HG02623 (cell line): ENCODE measurements around the gene PLEKHA4.
"Not testable (repeated sequence)": the region's sequence is repeated elsewhere in the genome, so short reads cannot be mapped to it uniquely, and the experiment has no call there.

Source experiments
- ATAC-seq: cut with Tn5 transposase; IDR thresholded peaks from one replicate; pipeline ENCODE4 v1.9.1; 2021; ENCODE audit warnings: moderate library complexity; ENCODE audit not compliant: unreplicated experiment

Gene PLEKHA4

DNA sequence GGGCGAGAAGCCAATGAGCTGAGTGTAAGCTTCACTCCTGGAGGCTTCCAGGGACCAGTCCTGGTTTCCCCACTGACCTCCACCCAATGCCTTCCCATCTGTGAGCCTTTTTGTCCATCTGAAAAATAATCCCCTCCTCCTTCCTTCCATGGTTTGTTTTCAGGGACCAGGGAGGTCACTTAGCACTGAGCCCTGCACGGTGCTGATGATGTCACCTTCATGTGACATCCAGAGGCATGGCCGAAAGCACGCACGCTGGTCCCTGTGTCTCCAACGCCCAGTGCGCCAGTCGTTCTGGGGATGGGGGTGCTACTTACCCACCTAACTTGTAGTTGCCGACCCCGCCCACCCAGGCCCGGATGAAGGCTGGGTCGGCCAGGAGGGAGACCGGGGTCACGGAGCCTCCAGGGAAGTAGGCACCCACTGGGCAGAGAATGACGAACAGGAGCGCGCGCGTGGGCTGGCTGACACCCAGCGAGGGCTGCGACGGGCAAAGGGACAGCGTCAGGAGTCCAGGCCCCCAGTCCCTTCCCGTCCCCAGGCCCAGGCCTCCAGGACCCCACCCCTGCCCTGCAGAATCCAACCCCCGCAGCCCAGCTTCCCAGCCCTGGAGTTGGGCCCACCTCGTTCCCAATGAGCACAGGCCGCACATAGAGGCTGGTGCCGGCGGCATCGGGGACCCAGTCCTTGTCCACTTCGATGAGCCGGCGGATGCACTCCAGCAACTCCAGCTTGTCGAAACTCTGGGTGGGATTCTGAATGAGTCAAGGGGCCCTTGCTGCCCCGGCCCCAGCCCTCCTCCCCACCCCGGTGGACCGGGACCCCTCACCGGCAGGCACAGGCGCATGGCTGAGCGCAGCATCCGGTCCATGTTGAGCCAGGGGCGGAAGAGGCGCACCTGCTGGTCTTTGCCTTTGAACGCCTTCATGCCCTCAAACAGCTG, 68.8 kb downstream of the PLEKHA4 start:
- no peak for ATAC-seq

DNA sequence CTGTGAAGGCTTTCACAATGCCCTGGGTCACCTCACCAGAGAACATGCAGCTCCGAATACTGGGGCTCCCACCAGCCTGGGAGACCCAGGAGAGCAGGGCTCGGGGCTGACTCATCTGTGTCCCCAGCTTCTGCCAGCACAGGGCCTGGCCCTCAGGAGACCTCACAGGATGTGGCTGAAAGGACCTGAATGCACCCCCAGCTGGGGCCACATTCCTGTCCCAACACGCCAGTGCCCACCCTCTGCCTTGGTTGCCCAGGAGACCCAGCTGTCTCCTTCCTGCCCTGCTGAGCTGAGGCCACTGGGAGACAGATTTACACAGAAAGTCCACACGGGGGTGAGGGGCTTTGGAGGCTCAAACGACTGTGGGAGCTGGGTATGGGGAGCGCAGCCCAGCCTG, 69.5 kb downstream of the PLEKHA4 start:
- ATAC-seq: no peak

DNA sequence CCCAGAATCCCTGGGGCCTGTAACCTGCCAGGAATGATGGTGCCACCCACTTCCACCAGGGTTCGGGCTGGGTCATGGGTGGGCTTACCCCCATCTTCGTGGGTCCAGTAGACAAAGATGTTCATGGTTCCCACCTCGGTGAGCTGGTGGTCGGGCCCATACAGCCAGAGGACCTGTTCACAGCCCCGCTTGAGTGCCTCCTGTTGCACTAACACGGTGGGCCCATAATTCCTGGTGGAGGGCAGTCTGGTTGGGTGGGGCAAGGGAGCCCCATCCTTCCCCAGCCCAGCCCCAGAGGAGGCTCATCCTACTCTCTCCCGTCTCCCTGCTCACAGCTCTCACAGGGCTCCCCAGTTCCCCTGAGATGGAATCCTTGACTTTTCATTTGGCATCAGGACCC, 71.3 kb downstream of the PLEKHA4 start:
- no peak for ATAC-seq

DNA sequence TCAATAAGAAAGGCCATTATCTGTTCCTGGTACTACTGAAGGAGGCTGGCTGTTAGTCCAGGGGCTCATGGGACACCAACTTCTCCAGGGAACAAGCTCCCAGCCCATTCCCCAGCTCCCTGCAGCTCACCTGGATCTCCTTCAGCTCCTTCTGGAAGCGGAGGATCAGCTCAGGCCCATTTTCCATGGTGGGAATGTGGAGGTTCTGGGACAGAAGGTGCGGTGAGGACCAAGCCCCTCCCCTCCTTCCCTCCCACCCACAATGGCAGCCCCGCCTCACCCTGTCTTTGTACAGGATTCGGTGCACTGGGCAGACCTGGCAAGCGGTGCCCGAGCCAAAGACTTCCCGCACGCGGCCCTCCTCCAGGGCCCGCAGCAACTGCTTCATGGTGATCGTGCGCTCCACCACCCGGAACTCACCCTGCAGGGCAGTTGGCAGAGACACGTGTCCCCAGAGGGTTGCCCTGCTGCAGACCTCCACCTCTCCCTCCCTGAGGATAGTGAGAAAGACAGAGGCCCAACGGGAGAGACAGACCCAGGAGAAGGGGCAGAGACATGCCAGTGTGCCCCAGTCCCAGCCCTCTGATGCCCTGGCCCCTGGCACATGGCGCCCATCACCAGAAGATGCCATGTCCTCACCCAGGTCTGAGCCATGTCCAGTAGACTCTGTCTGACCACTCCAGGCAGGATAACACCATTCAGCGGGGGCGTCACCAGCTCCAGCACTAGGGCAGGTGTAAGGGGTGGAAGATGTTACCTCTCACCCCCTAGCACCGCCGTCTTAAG, 71.9 kb downstream of the PLEKHA4 start:
- ATAC-seq: no peak

DNA sequence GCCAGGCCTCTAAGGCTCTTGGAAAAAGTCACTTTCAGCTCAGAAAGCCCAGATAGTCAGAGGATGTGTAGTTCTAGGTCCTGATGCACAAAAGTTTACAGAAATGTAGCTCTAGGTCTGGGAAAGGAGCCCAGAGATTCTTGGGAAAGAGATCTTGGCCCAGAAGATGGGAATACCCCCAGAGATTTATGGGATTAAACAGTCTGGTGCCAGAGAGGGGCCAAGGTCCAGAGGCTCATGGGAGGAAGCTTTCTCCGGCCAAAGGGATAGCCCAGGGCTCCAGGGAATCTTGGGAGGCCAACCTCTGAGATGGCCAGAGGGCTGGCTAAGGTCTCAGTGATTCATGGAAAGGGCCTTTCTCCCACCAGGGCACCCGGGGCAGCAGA, 72.7 kb downstream of the PLEKHA4 start:
- no peak for ATAC-seq

DNA sequence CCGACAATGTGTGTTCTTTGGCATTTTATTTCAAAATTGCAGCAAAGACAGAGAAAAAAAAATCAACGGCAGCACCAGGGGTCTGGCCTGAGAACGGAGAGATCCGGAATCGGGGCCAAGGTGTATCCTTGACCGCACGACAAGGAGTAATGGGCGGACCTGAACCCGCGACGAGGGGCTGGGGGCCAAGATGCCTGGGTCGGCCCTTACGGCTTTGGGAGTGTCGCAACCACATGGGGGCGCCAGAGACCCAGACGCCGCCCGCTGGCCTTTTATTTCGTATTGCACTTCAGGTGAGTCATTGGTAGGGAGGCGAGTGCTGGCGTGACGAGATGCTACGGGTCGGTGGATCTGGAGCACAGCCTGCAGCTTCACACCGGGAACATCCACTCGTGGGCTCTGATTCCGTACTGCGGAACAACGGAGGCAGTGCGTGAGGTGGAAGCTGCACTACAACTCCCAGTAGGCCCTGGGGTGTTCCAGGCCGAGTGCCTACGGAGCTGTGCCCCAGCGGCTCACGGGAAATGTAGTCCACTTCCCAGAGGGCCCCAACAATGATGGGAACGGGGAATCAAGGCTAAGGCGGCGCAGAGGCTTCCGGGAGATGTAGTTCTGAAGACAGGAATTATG, 73.2 kb downstream of the PLEKHA4 start:
- ATAC-seq: peak; percentile 55

DNA sequence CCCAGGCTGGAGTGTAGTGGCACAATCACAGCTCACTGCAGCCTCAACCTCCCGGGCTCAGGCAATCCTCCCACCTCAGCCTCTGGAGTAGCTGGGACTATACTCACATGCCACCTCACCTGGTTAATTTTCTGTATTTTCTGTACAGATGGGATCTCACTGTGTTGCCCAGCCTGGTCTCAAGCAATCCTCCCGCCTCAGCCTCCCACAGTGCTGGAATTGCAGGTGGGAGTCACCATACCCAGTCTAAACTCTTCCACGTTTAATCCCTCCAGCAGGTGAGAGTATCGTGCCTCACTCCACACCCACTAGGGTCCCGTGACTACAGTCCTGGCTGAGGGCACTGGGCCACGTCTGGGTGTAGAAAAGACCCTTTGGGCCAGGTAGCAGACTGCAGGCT, 74.1 kb downstream of the PLEKHA4 start:
- ATAC-seq: no peak

DNA sequence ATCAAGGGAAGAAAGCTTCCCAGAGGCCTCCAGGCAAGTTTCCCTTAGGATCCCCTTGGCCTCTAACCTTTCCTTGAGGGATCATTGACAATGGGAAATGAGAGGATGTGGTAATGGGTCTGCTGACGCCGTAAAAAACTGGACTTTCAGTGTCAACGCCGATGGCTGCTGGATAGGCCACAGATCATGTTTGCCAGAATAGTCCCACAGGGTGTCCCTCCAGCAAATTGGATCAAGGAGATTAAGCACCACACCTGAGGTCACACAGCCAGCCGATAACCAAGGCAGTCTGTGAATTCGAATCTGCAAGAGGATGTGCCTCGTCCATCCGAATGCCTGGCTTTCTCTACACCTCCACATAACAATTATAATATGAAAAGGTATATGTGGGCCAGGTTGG, 75.1 kb downstream of the PLEKHA4 start:
- no peak for ATAC-seq

DNA sequence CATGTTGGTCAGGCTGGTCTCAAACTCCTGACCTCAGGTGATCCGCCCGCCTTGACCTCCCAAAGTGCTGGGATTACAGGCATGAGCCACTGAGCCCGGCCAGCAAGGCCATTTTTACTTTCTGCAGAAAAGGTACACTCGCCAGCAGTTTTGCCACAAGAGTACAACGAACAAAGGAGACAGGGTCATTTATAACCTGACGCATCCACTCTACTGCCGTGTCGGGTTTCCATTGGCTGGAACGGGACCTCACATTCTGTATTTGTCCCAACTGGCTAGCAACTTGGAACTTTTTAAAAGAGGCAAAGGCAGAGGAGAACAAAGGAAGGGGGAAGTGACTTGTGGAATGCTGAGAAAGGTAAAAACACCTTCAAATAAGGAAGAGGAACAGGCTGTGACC, 81.1 kb downstream of the PLEKHA4 start:
- ATAC-seq: not testable (repeated sequence)
